ENCODE data around the gene ZNF319.

Gene ZNF319

DNA sequence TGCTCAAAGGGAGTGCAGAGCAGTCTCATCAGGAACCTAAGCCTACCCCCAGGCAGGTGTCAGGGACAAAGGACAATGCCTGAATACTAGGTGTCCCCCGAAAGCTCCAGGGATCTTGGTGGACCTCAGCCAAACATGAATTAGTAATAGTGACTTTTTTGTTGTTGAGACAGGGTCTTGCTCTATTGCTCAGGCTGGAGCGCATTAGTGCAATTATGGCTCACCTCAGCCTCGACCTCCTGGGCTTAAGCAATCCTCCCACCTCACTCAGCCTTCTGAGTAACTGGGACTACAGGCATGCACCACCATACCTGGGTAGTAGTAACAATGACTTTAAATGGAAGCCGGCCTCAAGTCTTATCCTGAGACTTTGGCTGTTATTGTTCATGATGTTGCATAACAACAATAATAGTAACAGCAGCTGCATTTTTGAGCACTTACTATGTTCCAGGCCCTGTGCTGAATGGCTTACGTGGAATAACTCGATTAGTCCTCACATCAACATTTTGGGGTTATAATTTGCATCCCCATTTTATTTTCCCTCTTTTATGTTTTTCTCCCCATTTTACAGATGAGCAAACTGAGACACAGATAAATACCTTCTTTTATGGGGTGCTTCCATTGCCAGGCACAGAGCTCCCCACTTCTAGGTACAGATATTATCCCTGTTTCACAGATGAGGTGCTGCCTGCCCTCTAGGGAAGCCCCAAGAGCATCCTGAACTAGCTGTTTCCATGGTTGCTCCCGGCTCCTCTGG, 49.1 kb downstream of the ZNF319 start:
- no peak for DNase-seq

DNA sequence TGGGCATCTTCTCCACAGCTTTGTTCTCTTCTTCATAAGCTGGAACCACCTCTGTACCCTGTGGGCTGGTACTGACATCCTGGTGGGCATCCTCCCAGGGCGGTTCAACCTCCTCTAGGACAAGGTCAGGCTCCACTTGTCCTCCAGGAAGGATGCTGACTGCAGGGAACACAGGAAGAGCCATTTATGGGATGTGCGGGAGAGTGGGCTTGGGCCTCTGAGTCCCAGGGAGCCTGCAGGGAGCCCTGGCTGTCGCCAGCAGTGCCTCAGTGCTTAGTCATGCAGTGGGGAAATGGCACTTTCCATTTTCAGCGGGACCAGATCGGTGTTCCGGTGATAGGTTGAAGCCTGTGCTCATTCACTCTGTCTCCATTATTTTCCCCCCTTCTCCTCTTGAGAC, 50.1 kb downstream of the ZNF319 start:
- no peak for DNase-seq

DNA sequence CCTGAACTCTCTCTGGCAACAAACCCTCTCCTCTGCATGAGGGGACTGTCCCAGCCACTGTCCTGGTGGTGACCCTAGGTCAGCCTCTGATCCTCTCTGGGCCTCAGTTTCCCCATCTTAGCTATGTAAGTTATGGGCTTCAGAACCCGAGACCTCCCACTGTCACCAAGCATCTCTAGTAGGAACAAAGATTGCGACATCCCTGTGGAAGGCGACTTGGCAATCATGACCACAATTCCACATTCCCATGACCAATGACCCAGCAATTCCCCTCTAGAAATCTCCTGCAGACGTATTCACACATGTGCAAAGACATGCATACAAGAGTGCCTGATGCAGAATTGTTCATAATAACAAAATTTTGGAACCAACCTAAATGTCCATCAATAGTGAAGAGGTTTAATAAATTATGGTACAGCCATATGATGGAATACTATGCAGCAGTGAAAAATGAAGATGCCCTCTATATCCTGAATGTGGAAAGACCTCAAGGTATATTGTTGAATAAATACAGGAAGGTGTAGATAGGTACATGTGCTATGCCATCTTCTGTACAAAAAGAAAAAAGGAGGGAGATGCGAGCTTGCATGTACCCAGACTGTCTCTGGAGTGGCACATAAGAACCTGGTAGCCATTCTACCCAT, 50.8 kb downstream of the ZNF319 start:
- no peak for DNase-seq

DNA sequence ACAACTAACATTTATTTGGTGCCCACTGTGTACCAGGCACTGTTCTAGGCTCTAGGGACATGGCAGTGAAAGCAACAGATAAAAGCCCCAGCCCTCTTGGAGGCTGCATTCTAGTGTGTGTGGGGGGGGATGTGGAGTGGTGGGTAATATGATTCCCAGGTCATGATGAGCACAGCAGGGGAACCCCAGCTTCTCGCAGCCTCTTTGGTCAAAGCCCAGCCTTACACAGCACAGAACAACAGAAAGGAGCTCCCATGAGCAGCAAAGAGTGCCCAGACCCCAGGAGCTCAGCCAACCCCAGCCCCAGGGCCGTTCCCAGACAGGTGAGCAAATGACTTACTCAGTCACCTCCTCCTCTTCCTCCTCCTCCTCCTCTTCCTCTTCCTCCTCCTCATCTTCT, 51.5 kb downstream of the ZNF319 start:
- no peak for DNase-seq

DNA sequence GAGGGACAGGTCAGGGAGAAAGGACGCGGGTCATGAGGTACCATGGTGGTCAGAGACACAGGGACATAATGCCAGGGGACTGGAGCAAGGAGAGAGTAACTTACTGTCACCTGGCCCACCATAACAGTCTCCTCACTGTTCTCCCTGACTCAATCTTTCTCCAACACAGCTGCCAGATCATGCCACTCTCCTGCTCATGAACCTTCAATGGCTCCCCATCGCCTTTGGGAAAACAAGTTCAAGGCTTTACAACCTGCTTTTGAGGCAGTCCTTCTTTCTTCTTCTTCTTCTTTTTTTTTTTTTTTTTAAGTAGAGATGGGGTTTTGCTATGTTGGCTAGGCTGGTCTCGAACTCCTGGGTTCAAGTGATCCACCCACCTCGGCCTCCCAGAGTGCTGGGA, 52.4 kb downstream of the ZNF319 start:
- no peak for DNase-seq

DNA sequence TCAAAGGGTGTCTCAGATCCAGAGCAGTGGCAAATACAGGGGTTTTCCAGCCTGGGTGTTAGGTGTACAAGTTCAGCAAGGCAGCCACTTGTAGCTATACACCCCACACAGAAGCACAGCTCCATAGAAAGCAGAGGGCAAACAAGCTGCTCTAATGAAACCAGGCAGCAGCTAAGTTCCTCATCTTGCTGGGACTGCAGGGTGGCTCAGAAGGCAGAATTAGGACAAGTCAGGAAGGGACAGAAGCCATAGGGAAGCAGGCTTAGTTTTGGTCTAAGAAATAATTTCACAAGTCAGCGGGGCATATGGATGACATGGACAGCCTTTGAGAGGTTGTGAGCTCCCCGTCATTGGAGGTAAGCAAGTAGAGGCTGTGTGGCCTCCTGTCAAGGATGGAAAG, 53.2 kb downstream of the ZNF319 start:
- no peak for DNase-seq

DNA sequence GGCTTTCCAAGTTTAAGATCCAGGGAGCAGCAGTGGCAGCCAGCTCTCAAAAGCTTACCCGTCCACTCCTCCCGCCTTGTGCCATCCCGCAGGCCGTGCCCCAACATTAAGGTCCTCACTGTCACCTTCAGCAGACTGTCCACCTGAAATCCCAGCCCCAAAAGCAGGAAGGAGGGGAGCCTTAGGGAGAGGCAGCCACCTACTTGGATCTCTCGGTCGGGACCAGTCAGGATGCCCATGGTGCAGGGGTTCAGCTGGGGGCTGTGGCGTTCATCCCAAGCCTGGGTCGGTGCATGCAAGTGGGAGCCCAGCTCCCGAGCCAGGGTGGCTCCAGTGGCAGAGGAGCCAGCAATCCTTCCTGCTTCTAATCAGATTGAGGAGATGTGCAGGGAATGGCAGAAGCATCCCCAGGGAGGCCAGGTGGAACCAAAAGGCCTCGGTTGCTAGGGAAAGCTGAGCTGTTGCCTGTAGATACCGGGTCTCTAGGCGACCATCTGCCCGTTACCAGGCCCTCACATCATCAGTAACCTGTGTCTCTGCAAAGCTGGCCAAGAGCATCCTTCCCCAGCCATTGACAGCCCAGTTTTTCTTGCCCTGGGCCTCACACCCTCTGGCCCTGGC, 54.2 kb downstream of the ZNF319 start:
- no peak for DNase-seq

DNA sequence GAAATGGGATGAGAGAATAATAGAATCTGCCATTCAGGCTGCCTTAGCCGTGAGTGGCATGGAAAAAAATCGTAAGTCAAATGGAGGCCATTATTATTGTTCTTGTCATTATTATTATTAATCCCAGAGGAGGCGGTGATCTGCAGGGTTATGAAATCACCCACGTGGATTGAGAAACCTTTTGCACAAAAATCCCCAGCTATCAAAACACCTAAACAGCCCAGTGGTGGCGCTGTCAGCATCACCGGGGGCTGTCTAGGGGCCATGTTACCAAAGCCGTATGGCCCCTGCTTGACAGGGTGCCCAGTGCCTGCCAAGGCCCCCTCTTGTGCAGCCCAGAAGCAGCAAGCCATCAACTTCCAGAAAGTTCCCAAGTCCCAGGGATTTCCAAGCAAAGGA, 54.7 kb downstream of the ZNF319 start:
- no peak for DNase-seq

DNA sequence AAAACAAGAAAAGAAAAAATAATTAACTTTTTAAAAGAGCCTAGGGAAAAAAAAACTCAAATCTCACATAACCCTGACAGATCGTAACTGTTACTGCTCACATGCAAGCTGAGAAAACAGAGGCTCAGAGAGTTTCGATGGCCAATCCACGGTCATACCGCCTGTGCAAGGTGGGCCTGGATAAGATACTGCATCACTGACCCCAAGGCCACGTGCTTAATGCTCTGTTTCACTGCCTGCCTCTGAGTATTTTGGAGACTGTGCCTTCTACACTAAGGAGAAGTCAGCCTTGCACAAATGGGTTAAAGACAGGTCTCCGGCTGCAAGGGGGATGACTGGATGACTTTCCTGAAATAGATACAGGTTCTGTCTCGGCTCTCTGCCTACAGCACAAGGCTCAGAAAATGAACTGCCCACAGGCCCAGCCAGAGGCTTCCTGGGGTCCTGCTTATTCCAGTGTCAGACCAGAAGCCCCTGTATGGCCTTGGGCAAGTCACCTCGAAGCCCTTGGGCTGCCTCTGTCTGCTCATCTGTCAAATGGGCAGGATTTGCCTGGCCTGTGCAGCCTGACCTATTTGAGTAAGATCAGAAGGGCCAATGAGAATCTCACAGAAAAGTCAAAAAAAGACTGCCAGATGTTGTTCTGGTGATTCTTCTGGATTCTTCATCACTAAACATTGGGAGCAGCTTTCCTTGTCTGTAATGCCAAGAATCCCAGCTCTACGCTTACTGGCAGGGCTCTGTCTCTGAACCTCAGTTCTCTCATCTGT, 55.3 kb downstream of the ZNF319 start:
- DNase-seq = no peak

Data from NCI-H2081 treated with DMSO at 0.1 percent for 48 hours (cell line).